ENCODE measurements around the gene CHD1.

DNA sequence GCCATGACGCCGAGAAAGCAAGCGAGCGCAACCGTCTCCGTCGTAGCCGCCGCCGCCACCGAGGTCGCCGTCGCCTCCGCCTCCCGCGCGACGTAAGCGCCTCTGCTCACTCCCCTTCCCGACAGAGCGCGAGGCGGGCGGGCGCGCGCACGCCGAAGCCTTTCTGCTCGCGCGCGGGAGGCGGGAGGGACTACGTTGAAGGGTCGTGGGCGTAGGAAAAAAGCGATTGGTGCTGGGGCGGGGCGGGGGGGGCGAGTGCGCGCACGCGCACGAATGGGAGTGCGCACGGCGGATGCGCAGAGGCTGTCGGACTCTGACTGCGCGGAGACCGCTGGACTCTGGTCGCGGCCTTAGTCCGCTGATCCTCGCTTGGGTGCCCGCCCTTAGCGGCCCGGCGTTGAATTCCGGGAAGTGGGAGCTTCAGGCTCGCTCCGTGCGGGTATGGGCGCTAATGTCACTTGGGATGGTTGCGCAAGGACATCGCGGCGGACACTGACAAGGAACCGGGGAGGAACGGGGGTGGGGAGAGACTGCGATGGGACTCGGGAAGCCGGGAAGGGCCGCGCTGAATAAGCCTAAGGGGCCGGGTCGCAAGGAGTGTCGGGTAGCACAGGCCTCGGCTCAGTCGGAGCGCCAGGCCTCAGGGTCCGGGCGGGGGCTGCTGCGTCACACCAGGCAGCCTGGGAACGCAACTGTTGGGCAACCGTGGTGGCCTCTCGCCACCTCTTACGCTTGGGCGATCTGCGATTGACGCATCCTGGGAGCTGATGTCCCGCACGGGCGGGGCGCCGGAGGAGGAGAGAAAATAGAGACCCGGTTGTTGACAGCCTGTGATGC is at the start of gene CHD1:
- TF ChIP-seq, protein P1, sequence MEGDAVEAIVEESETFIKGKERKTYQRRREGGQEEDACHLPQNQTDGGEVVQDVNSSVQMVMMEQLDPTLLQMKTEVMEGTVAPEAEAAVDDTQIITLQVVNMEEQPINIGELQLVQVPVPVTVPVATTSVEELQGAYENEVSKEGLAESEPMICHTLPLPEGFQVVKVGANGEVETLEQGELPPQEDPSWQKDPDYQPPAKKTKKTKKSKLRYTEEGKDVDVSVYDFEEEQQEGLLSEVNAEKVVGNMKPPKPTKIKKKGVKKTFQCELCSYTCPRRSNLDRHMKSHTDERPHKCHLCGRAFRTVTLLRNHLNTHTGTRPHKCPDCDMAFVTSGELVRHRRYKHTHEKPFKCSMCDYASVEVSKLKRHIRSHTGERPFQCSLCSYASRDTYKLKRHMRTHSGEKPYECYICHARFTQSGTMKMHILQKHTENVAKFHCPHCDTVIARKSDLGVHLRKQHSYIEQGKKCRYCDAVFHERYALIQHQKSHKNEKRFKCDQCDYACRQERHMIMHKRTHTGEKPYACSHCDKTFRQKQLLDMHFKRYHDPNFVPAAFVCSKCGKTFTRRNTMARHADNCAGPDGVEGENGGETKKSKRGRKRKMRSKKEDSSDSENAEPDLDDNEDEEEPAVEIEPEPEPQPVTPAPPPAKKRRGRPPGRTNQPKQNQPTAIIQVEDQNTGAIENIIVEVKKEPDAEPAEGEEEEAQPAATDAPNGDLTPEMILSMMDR (IDR thresholded peaks at IDR 0.05; ENCODE audit: insufficient read depth, low read length, poor library complexity, severe bottlenecking): no peak
- no peak for TF ChIP-seq EZH2phosphoT487 (conservative IDR thresholded peaks at IDR 0.05; ENCODE audit: low read length)

Measured in SU-DHL-6 (cell line).